Peyer's patch (tissue), 4 donors: ENCODE measurements around the gene MAP2.

Experiments used
- CTCF ChIP-seq, 6 experiments: fragments of 450-650 bp in 4 of 6; fragments of 200-600 bp in 2 of 6; sonication (generic) in 1 of 6; IDR thresholded peaks; one replicate each; pipeline ENCODE4 v1.5.1; 2017 to 2019; ENCODE audit warnings: antibody characterized with exemption in 6 of 6, mild to moderate bottlenecking in 3 of 6, moderate library complexity in 1 of 6
- POLR2A ChIP-seq, 2 donors: fragments of 450-650 bp; IDR thresholded peaks; one replicate each; pipeline ENCODE4 v1.5.1; 2017; ENCODE audit warnings: antibody characterized with exemption in 2 of 2, mild to moderate bottlenecking in 2 of 2, moderate library complexity in 2 of 2

- no peak for TF ChIP-seq CTCF (IDR thresholded peaks at IDR 0.05)
- no peak for TF ChIP-seq POLR2A (IDR thresholded peaks at IDR 0.05)
Observed at GRCh38 chr2:209773377-209773776, 349.5 kb downstream of the MAP2 start.
